Measurements from ENCODE around the gene GPR171. TPM values are rescaled to one million over a fixed set of nuclear protein-coding genes. Genes with fewer than 3 reads are reported as not detected.

GPR171 gene
- total and polyA plus RNA-seq, 2 donors (not counting 3 experiments of a cell fraction or from before 2014, with no cell fraction given) = not detected

- Histone ChIP-seq H3K27ac (ENCODE audit: insufficient read depth, low read depth, low read length) (no peak overlapping the region), H4K20me1 (replicated peaks; ENCODE audit: control insufficient read depth, extremely low read depth, insufficient read depth, low read length) (no peaks in the 10 kb centered on the region), H3K9ac (replicated peaks; ENCODE audit: extremely low read depth, insufficient read depth, low read length) (no peak overlapping the region), H3K36me3 (ENCODE audit: control insufficient read depth in 2 of 2, extremely low read depth in 1 of 2, insufficient read depth in 2 of 2, low read length in 2 of 2) (no peaks in the 10 kb centered on the region), H3K27me3 (ENCODE audit: control insufficient read depth in 2 of 2, insufficient read depth in 2 of 2, low read length in 2 of 2) (peaks cover 0 to 2% of the 10 kb centered on the region in 2 experiments), H3K4me2 (ENCODE audit: insufficient read depth, low read length) (no peak overlapping the region), H3K79me2 (ENCODE audit: control insufficient read depth, insufficient read depth, low read length) (no peaks in the 10 kb centered on the region), H3K4me3 (replicated peaks in 1 of 3; ENCODE audit: insufficient read depth in 1 of 3, low read depth in 1 of 3, low read length in 3 of 3) (no peak overlapping the region), H2AFZ (ENCODE audit: low read depth, low read length) (no peak overlapping the region), H3K4me1 (ENCODE audit: control insufficient read depth, extremely low read depth, insufficient read depth, low read length) (no peaks in the 10 kb centered on the region), H3K9me1 (replicated peaks; ENCODE audit: control insufficient read depth, extremely low read depth, insufficient read depth, low read length) (no peaks in the 10 kb centered on the region), H3K9me3 (replicated peaks; ENCODE audit: control insufficient read depth, insufficient read depth, low read length) (no peaks in the 10 kb centered on the region)
- CTCF ChIA-PET = interaction anchor here (0.7 to 1.3 kb wide), 2 partner anchors 69 to 622 kb away, joined by 3 read pairs; no protein-coding TSS in a partner anchor
- BruUV-seq (replicated peaks) = no TSS peak
- POLR2A ChIA-PET = no interaction called here
- no peak for FAIRE-seq
- DNase-seq (ENCODE audit: low read depth, low spot score) = peak; percentile 23
- dilution Hi-C loops (cut with MboI; ENCODE audit: extremely low pct_ligation_motif_present, low sequenced_read_pairs) = no loop called here
- intact Hi-C loops (cut with micrococcal nuclease) = no loop called here
- TF ChIP-seq POLR2A (IDR thresholded peaks at IDR 0.05; ENCODE audit: low read depth, low read length) (no peak), GATA2 (IDR thresholded peaks at IDR 0.05; ENCODE audit: insufficient read depth, insufficient read length, low read depth, low read length) (peak; percentile 33)
These were observed 33.7 kb upstream of the GPR171 start for GRCh38 chr3:151236736-151237135.

DNA sequence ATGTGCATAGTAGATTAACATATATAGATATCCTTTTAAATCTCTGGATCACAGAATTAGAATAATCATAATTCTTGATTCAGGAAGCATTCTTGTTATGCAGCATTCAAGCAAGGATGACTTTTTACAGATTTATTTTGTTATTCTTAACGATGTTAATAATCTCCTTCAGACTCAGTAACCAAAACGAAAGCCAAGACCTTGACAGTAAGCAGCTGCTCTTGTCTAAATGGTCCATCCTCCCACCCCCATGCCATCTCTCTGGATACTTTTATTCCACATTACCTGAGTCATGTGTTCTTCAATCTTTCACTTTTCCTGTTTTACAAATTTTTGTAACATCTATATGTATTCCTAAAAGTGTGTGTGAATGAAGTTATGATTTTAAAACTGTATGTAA, 33.3 kb upstream of the GPR171 start:
- no TSS peak for BruUV-seq (replicated peaks)
- Histone ChIP-seq H3K4me1 (ENCODE audit: control insufficient read depth, extremely low read depth, insufficient read depth, low read length) (no peaks in the 10 kb centered on the region), H3K4me2 (ENCODE audit: insufficient read depth, low read length) (no peak overlapping the region), H4K20me1 (replicated peaks; ENCODE audit: control insufficient read depth, extremely low read depth, insufficient read depth, low read length) (no peaks in the 10 kb centered on the region), H3K79me2 (ENCODE audit: control insufficient read depth, insufficient read depth, low read length) (no peaks in the 10 kb centered on the region), H3K9me1 (replicated peaks; ENCODE audit: control insufficient read depth, extremely low read depth, insufficient read depth, low read length) (no peaks in the 10 kb centered on the region), H3K27ac (ENCODE audit: insufficient read depth, low read depth, low read length) (no peak overlapping the region), H3K27me3 (ENCODE audit: control insufficient read depth in 2 of 2, insufficient read depth in 2 of 2, low read length in 2 of 2) (peaks cover 0 to 2% of the 10 kb centered on the region in 2 experiments), H3K36me3 (ENCODE audit: control insufficient read depth in 2 of 2, extremely low read depth in 1 of 2, insufficient read depth in 2 of 2, low read length in 2 of 2) (no peaks in the 10 kb centered on the region), H2AFZ (ENCODE audit: low read depth, low read length) (no peak overlapping the region), H3K4me3 (replicated peaks in 1 of 3; ENCODE audit: insufficient read depth in 1 of 3, low read depth in 1 of 3, low read length in 3 of 3) (no peak overlapping the region), H3K9ac (replicated peaks; ENCODE audit: extremely low read depth, insufficient read depth, low read length) (no peak overlapping the region), H3K9me3 (replicated peaks; ENCODE audit: control insufficient read depth, insufficient read depth, low read length) (no peaks in the 10 kb centered on the region)
- dilution Hi-C loops (cut with MboI; ENCODE audit: extremely low pct_ligation_motif_present, low sequenced_read_pairs) (no loop called here), intact Hi-C loops (cut with micrococcal nuclease) (no loop called here)
- TF ChIP-seq POLR2A (IDR thresholded peaks at IDR 0.05; ENCODE audit: low read depth, low read length) = no peak
- TF ChIP-seq JUN (IDR thresholded peaks at IDR 0.05; ENCODE audit: borderline replicate concordance, insufficient read depth, insufficient read length, low read depth) = no peak
- no peak for TF ChIP-seq CTCF (IDR thresholded peaks at IDR 0.05; ENCODE audit: extremely low read depth in 1 of 2, insufficient read depth in 1 of 2, low read depth in 1 of 2, low read length in 2 of 2)
- TF ChIP-seq, protein P1, sequence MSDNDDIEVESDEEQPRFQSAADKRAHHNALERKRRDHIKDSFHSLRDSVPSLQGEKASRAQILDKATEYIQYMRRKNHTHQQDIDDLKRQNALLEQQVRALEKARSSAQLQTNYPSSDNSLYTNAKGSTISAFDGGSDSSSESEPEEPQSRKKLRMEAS (IDR thresholded peaks at IDR 0.05; ENCODE audit: insufficient read depth, insufficient read length) = no peak
- TF ChIP-seq FOS (IDR thresholded peaks at IDR 0.05; ENCODE audit: borderline replicate concordance, insufficient read depth, low read length) = no peak
- no peak for TF ChIP-seq GATA2 (IDR thresholded peaks at IDR 0.05; ENCODE audit: insufficient read depth, insufficient read length, low read depth, low read length)
- TF ChIP-seq EZH2 (IDR thresholded peaks at IDR 0.05; ENCODE audit: borderline replicate concordance, low read depth, low read length, severe bottlenecking) = no peak
- no peak for TF ChIP-seq POLR2AphosphoS5 (IDR thresholded peaks at IDR 0.05; ENCODE audit: insufficient read depth, low read depth, low read length)
- no peak for TF ChIP-seq MYC (IDR thresholded peaks at IDR 0.05; ENCODE audit: low read depth, low read length)
- CTCF ChIA-PET = interaction anchor here (1.3 to 2.0 kb wide), 2 partner anchors 16 to 68 kb away, joined by 3 to 6 read pairs; no protein-coding TSS in a partner anchor
- DNase-seq (ENCODE audit: low read depth, low spot score) = no peak
- POLR2A ChIA-PET = no interaction called here
- FAIRE-seq = no peak
